Activated CD8-positive, alpha-beta memory T cell treated with anti-CD3 and anti-CD28 coated beads, Interleukin-2, amount 10 ng/mL, durations not matched to agents 7 days and 5 days (primary cell): ENCODE results near the gene MACROD2. TPM values are rescaled to one million over a fixed set of nuclear protein-coding genes. Genes with fewer than 3 reads are reported as not detected.

Experiments used
- ATAC-seq: fragments of 150-1000 bp; cut with Tn5 transposase; one replicate; pipeline ENCODE4 v1.10.0; 2021; ENCODE audit warnings: moderate library complexity
- CTCF ChIA-PET: fragments of 350-600 bp; sonication (Branson Sonifier 250); formaldehyde crosslinking; loops from one replicate; lab custom pipeline; 2021; ENCODE audit warnings: antibody characterized with exemption; lab: Charles Lee
- DNase-seq: peaks from one replicate; pipeline ENCODE4 v3.0.0-alpha.2; 2020
- H3K27ac Mint-ChIP-seq: one replicate; pipeline ENCODE4 v1.8.0; 2021; ENCODE audit warnings: mild to moderate bottlenecking, mixed read lengths
- H3K27me3 Mint-ChIP-seq: one replicate; pipeline ENCODE4 v1.8.0; 2021; ENCODE audit warnings: mixed read lengths
- H3K36me3 Mint-ChIP-seq: one replicate; pipeline ENCODE4 v1.8.0; 2021; ENCODE audit warnings: mild to moderate bottlenecking, mixed read lengths
- H3K4me1 Mint-ChIP-seq: one replicate; pipeline ENCODE4 v1.8.0; 2021; ENCODE audit warnings: mixed read lengths
- H3K4me3 Mint-ChIP-seq: one replicate; pipeline ENCODE4 v1.8.0; 2021; ENCODE audit warnings: mild to moderate bottlenecking, moderate library complexity, mixed read lengths
- H3K9me3 Mint-ChIP-seq: one replicate; pipeline ENCODE4 v1.8.0; 2022; ENCODE audit warnings: low read depth, mixed read lengths
- total RNA-seq, 2 experiments: library from RNA; stranded (reverse); gene quantifications; one replicate each; pipeline ENCODE4 v1.2.3, GENCODE V29; 2021

MACROD2 gene
- total RNA-seq, 2 experiments from 2014 or later = not detected

DNA sequence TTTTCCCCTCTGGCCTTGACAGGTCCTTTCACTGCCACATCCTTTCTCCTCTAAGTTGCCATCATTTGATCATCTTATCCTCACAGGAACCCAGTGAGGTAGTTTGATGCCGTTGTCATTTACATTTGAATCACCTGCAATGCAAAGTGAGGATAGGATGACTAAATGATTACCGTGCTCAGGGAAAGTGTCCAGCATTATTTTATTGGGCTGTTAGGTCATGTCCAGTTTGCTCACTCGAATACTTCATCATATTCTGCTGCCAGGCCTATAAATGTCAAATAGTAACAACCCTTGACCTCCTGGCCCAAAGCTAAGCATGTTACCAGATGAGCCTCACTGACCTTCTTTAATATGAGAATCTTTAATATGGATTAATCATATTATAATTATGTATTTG is 1410.8 kb downstream of the MACROD2 start:
- no peaks in the 10 kb centered on the region for H3K4me1 Mint-ChIP-seq
- peaks cover 9% of the 10 kb centered on the region for H3K9me3 Mint-ChIP-seq
- no peak overlapping the region for H3K4me3 Mint-ChIP-seq
- no peak for ATAC-seq
- no peak for DNase-seq
- CTCF ChIA-PET = no interaction called here
- H3K27ac Mint-ChIP-seq = no peak overlapping the region
- H3K36me3 Mint-ChIP-seq = no peaks in the 10 kb centered on the region
- H3K27me3 Mint-ChIP-seq = no peaks in the 10 kb centered on the region

DNA sequence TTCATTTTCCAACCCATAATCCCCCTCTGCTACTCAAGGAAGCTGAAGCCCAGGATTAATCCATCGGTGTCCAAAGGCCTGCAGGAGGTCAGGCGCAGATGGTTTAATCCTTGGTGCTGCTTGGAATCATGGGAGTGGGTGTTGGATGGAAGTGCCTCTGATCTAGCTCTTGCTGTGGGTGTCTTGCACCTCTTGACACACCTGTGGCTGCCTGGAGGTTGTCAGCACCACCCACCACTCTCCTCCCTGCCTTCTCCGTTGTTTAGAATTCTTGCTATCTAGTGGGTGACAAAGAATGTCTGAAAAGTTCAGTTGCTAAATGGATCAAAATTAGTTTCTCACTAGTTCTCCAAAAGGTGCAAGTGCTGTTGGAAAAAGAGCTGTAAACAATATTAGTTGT is 1416.5 kb downstream of the MACROD2 start:
- no peak overlapping the region for H3K4me3 Mint-ChIP-seq
- peaks cover 7% of the 10 kb centered on the region for H3K9me3 Mint-ChIP-seq
- no peak overlapping the region for H3K27ac Mint-ChIP-seq
- H3K36me3 Mint-ChIP-seq = no peaks in the 10 kb centered on the region
- CTCF ChIA-PET = no interaction called here
- DNase-seq = no peak
- H3K4me1 Mint-ChIP-seq = no peaks in the 10 kb centered on the region
- no peak for ATAC-seq
- H3K27me3 Mint-ChIP-seq = no peaks in the 10 kb centered on the region

- Mint-ChIP-seq H3K9me3 (peaks cover 8% of the 10 kb centered on the region), H3K4me3 (no peak overlapping the region), H3K27ac (no peak overlapping the region), H3K27me3 (no peaks in the 10 kb centered on the region), H3K4me1 (no peaks in the 10 kb centered on the region), H3K36me3 (no peaks in the 10 kb centered on the region)
- CTCF ChIA-PET = no interaction called here
- ATAC-seq = no peak
- DNase-seq = no peak
These were observed 1420.6 kb downstream of the MACROD2 start for GRCh38 chr20:15415908-15416307.

GRCh38 chr20:15419856-15420255 is 1424.5 kb downstream of the MACROD2 start:
- H3K9me3 Mint-ChIP-seq = peaks cover 7% of the 10 kb centered on the region
- no peak overlapping the region for H3K27ac Mint-ChIP-seq
- H3K4me3 Mint-ChIP-seq = no peak overlapping the region
- H3K27me3 Mint-ChIP-seq = no peaks in the 10 kb centered on the region
- DNase-seq (no peak), ATAC-seq (no peak)
- no peaks in the 10 kb centered on the region for H3K36me3 Mint-ChIP-seq
- no peaks in the 10 kb centered on the region for H3K4me1 Mint-ChIP-seq
- CTCF ChIA-PET = no interaction called here

- no peak for ATAC-seq
- DNase-seq = no peak
- no peaks in the 10 kb centered on the region for H3K27me3 Mint-ChIP-seq
- H3K9me3 Mint-ChIP-seq = peaks cover 6% of the 10 kb centered on the region
- no peak overlapping the region for H3K4me3 Mint-ChIP-seq
- H3K36me3 Mint-ChIP-seq = no peaks in the 10 kb centered on the region
- H3K27ac Mint-ChIP-seq = no peak overlapping the region
- no peaks in the 10 kb centered on the region for H3K4me1 Mint-ChIP-seq
- CTCF ChIA-PET = no interaction called here
These were observed 1427.7 kb downstream of the MACROD2 start for GRCh38 chr20:15422966-15423365.

DNA sequence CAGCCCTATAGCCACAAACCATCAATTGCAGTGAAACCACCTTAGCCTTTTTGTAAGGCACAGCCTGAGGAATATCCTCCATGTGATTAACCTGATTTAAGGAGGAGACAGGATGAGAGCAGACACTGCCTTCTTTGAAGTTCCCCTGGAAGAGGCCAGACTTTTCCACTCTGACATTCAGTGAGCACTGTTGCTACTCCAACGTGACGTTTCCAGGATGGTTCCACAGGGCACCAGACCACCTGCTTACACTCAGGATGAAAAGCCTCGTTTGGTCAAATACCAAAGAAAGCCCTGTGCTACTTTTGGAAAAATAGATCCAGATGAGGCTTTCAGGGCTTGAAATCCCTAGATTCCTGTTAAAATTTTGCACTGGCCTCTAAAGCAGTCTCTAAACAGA is 1444.2 kb downstream of the MACROD2 start:
- Mint-ChIP-seq H3K9me3 (peaks cover 8% of the 10 kb centered on the region), H3K27me3 (no peaks in the 10 kb centered on the region), H3K27ac (no peak overlapping the region), H3K36me3 (no peaks in the 10 kb centered on the region), H3K4me3 (no peak overlapping the region), H3K4me1 (no peaks in the 10 kb centered on the region)
- no peak for ATAC-seq
- DNase-seq = no peak
- CTCF ChIA-PET = no interaction called here

- Mint-ChIP-seq H3K9me3 (peaks cover 8% of the 10 kb centered on the region), H3K4me3 (no peak overlapping the region), H3K36me3 (no peaks in the 10 kb centered on the region), H3K27me3 (no peaks in the 10 kb centered on the region), H3K4me1 (no peaks in the 10 kb centered on the region), H3K27ac (no peak overlapping the region)
- ATAC-seq (no peak), DNase-seq (no peak)
- CTCF ChIA-PET = no interaction called here
These were observed 1444.9 kb downstream of the MACROD2 start for GRCh38 chr20:15440049-15440820.

GRCh38 chr20:15445056-15445840 is 1449.9 kb downstream of the MACROD2 start:
- Mint-ChIP-seq H3K36me3 (no peaks in the 10 kb centered on the region), H3K27ac (no peak overlapping the region), H3K27me3 (no peaks in the 10 kb centered on the region), H3K9me3 (peaks cover 7% of the 10 kb centered on the region), H3K4me1 (no peaks in the 10 kb centered on the region), H3K4me3 (no peak overlapping the region)
- DNase-seq (no peak), ATAC-seq (no peak)
- CTCF ChIA-PET = no interaction called here

DNA sequence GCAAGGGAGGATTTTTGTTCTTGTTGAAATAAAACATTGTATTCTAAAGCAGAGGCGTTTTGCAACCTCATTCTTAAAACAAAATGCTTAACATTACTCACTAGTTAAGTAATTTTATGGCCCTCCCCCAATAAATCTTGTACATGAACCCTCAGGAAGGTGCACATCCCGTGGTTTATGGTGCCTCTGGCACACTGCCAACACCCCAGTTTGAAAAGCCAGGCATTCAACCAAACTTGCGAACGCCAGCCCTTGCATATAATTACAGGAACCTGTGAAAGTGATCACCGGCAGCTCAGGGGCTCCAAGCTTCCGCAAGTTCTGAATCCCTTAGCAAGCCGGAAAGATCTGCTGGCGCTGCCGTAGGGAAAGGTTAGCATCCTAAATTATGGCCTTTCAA is 1451.1 kb downstream of the MACROD2 start:
- no peak for DNase-seq
- H3K4me1 Mint-ChIP-seq = no peaks in the 10 kb centered on the region
- CTCF ChIA-PET = no interaction called here
- no peak for ATAC-seq
- no peak overlapping the region for H3K4me3 Mint-ChIP-seq
- no peaks in the 10 kb centered on the region for H3K27me3 Mint-ChIP-seq
- H3K36me3 Mint-ChIP-seq = no peaks in the 10 kb centered on the region
- H3K27ac Mint-ChIP-seq = no peak overlapping the region
- H3K9me3 Mint-ChIP-seq = peaks cover 7% of the 10 kb centered on the region

DNA sequence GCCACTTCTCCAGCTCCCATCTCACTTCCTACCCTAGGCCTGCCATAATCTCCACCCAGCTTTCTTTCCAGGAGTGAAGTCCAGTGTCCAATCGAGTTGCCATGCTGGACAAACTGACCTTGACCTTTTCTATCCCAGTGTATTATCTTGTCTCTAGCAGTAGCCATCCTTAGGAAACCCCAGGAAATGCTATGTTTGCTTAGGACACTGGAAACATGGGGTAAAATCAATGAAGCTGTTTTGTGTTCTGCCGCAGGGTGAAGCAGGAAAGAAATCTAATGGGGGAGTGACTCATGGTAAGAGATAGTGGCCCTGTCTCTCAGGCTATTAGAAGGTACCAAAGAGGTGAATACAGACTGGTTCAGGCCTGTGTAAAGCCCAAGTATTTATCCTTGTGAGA is 1452.2 kb downstream of the MACROD2 start:
- CTCF ChIA-PET = no interaction called here
- H3K27me3 Mint-ChIP-seq = no peaks in the 10 kb centered on the region
- no peaks in the 10 kb centered on the region for H3K4me1 Mint-ChIP-seq
- H3K27ac Mint-ChIP-seq = no peak overlapping the region
- no peaks in the 10 kb centered on the region for H3K36me3 Mint-ChIP-seq
- no peak overlapping the region for H3K4me3 Mint-ChIP-seq
- no peak for ATAC-seq
- no peak for DNase-seq
- peaks cover 5% of the 10 kb centered on the region for H3K9me3 Mint-ChIP-seq

GRCh38 chr20:15449061-15449460 is 1453.7 kb downstream of the MACROD2 start:
- H3K9me3 Mint-ChIP-seq = peaks cover 3% of the 10 kb centered on the region
- CTCF ChIA-PET = no interaction called here
- no peak for DNase-seq
- no peaks in the 10 kb centered on the region for H3K27me3 Mint-ChIP-seq
- H3K36me3 Mint-ChIP-seq = no peaks in the 10 kb centered on the region
- ATAC-seq = no peak
- no peak overlapping the region for H3K4me3 Mint-ChIP-seq
- H3K27ac Mint-ChIP-seq = no peak overlapping the region
- no peaks in the 10 kb centered on the region for H3K4me1 Mint-ChIP-seq

DNA sequence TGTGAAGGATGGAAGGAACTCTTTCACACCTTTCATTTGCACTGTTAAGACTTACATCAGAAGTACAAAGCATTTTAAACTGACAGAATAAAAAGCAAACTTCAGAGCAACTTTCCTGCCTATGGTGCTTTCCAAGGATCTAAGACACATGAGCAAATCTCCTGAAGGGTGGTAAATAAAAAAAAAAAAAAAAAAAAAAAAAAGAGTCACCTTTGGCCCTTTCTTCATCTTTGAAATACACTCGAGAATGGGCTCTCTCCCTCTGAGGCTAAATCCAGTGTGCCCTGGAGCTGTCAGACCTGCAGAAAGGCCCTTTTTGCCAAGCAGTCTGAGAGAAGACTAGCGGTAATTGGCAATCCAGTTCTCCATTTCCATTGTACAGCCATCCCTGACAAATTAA is 1455.9 kb downstream of the MACROD2 start:
- CTCF ChIA-PET = no interaction called here
- no peak for DNase-seq
- H3K4me1 Mint-ChIP-seq = no peaks in the 10 kb centered on the region

DNA sequence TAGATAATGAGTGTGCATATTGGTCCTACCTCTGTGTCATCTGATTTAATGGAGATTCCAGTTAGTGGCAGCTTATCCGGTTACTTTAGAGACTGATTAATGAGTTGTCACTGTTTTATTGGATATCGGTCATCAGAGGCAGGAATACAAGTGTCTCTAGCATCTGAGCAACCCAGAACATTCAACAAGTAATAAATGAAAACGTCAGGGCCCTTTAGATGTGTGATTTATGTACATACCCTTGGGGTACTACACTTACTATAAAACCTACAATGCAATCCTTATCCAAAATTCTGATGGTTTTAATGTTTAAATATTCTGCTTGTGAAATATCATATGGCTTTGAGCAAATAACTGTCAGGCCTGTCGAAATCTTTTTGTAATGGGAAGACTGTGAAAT is 1460.0 kb downstream of the MACROD2 start:
- Mint-ChIP-seq H3K9me3 (peaks cover 12% of the 10 kb centered on the region), H3K4me3 (no peak overlapping the region), H3K36me3 (no peaks in the 10 kb centered on the region), H3K4me1 (no peaks in the 10 kb centered on the region), H3K27ac (no peak overlapping the region), H3K27me3 (no peaks in the 10 kb centered on the region)
- CTCF ChIA-PET = no interaction called here
- no peak for DNase-seq
- no peak for ATAC-seq

More for the DNA sequence above, 1455.9 kb downstream of the MACROD2 start:
- no peak overlapping the region for H3K27ac Mint-ChIP-seq
- H3K9me3 Mint-ChIP-seq = peaks cover 5% of the 10 kb centered on the region
- no peaks in the 10 kb centered on the region for H3K36me3 Mint-ChIP-seq
- H3K27me3 Mint-ChIP-seq = no peaks in the 10 kb centered on the region
- no peak for ATAC-seq
- no peak overlapping the region for H3K4me3 Mint-ChIP-seq

- DNase-seq (no peak), ATAC-seq (no peak)
- Mint-ChIP-seq H3K27me3 (no peaks in the 10 kb centered on the region), H3K9me3 (peaks cover 17% of the 10 kb centered on the region), H3K4me3 (no peak overlapping the region), H3K27ac (no peak overlapping the region), H3K36me3 (no peaks in the 10 kb centered on the region), H3K4me1 (no peaks in the 10 kb centered on the region)
- CTCF ChIA-PET = no interaction called here
These were observed 1466.6 kb downstream of the MACROD2 start for GRCh38 chr20:15461938-15462337.
